ENCODE measurements around the gene LMAN2. TPM values are rescaled to one million over a fixed set of nuclear protein-coding genes. Genes with fewer than 3 reads are reported as not detected.

The LMAN2 gene
- total RNA-seq, 1 donor from 2014 or later, result 229 TPM

GRCh38 chr5:177320879-177321278 lies 30.6 kb downstream of the LMAN2 start:
- Histone ChIP-seq H3K4me3 (no peak overlapping the region), H3K27me3 (no peaks in the 10 kb centered on the region), H3K27ac (no peak overlapping the region), H3K4me1 (no peaks in the 10 kb centered on the region), H3K36me3 (peaks cover 3 to 4% of the 10 kb centered on the region in 2 donors), H3K9me3 (no peaks in the 10 kb centered on the region)
- no peak for DNase-seq (ENCODE audit: low spot score in 2 of 2)
- intact Hi-C loops (cut with DNase I), result no loop called here
- no peak for TF ChIP-seq CTCF (IDR thresholded peaks at IDR 0.05)

- intact Hi-C loops (cut with DNase I), result no loop called here
- Histone ChIP-seq H3K4me3 (no peak overlapping the region), H3K27me3 (no peaks in the 10 kb centered on the region), H3K27ac (no peak overlapping the region), H3K36me3 (peaks cover 3 to 4% of the 10 kb centered on the region in 2 donors), H3K4me1 (no peaks in the 10 kb centered on the region), H3K9me3 (no peaks in the 10 kb centered on the region)
- TF ChIP-seq CTCF (IDR thresholded peaks at IDR 0.05), result no peak
- DNase-seq (ENCODE audit: low spot score in 2 of 2), result no peak
These were observed 31.4 kb downstream of the LMAN2 start for GRCh38 chr5:177319913-177320588.

- peak in 1 of 2 donors; percentile 84 for DNase-seq (ENCODE audit: low spot score in 2 of 2)
- no peaks in the 10 kb centered on the region for H3K9me3 ChIP-seq
- no peaks in the 10 kb centered on the region for H3K27me3 ChIP-seq
- H3K4me3 ChIP-seq, result no peak overlapping the region
- intact Hi-C loops (cut with DNase I), result no loop called here
- no peak overlapping the region for H3K27ac ChIP-seq
- H3K36me3 ChIP-seq, result peaks cover 3 to 4% of the 10 kb centered on the region in 2 donors
- peak; percentile 69 to 80 (median 76) for TF ChIP-seq CTCF (IDR thresholded peaks at IDR 0.05)
- H3K4me1 ChIP-seq, result no peaks in the 10 kb centered on the region
These were observed 33.5 kb downstream of the LMAN2 start for GRCh38 chr5:177317959-177318377.

- no peak for DNase-seq (ENCODE audit: low spot score in 2 of 2)
- TF ChIP-seq CTCF (IDR thresholded peaks at IDR 0.05), result no peak
- Histone ChIP-seq H3K4me1 (peaks cover 12 to 17% of the 10 kb centered on the region in 2 donors), H3K27ac (no peak overlapping the region), H3K9me3 (no peaks in the 10 kb centered on the region), H3K4me3 (no peak overlapping the region), H3K36me3 (peaks cover 3 to 4% of the 10 kb centered on the region in 2 donors), H3K27me3 (no peaks in the 10 kb centered on the region)
- intact Hi-C loops (cut with DNase I), result no loop called here
These were observed 35.5 kb downstream of the LMAN2 start for GRCh38 chr5:177316005-177316404.

- Histone ChIP-seq H3K4me3 (no peak overlapping the region), H3K9me3 (no peaks in the 10 kb centered on the region), H3K27ac (no peak overlapping the region), H3K36me3 (peaks cover 3 to 4% of the 10 kb centered on the region in 2 donors), H3K27me3 (no peaks in the 10 kb centered on the region), H3K4me1 (peaks cover 12 to 18% of the 10 kb centered on the region in 2 donors)
- DNase-seq (ENCODE audit: low spot score in 2 of 2), result no peak
- no peak for TF ChIP-seq CTCF (IDR thresholded peaks at IDR 0.05)
- intact Hi-C loops (cut with DNase I), result no loop called here
These were observed 36.1 kb downstream of the LMAN2 start for GRCh38 chr5:177315411-177315810.

All from ascending aorta (tissue), 2 donors.